Measurements from ENCODE around the gene ZFAND5.

DNA sequence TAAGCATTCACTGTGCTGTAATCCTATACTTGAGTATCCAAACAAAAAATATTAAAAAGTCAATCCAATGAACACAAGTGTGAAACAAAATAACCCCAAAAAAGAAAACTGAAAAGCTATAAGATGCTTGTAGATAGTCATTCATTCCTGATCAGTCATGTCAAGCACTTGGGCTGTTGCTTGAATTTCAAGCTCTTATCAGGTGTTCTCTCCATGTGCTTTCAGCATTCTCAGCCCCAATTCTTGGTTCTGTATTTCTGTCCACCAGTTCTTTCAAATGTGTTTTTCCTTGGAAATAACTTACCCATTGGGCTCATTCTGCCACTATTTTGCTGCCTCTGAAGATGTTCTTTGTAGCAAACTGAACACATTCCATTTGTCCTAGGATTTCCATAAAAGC is 4.7 kb downstream of the ZFAND5 start:
- TF ChIP-seq, protein P1, sequence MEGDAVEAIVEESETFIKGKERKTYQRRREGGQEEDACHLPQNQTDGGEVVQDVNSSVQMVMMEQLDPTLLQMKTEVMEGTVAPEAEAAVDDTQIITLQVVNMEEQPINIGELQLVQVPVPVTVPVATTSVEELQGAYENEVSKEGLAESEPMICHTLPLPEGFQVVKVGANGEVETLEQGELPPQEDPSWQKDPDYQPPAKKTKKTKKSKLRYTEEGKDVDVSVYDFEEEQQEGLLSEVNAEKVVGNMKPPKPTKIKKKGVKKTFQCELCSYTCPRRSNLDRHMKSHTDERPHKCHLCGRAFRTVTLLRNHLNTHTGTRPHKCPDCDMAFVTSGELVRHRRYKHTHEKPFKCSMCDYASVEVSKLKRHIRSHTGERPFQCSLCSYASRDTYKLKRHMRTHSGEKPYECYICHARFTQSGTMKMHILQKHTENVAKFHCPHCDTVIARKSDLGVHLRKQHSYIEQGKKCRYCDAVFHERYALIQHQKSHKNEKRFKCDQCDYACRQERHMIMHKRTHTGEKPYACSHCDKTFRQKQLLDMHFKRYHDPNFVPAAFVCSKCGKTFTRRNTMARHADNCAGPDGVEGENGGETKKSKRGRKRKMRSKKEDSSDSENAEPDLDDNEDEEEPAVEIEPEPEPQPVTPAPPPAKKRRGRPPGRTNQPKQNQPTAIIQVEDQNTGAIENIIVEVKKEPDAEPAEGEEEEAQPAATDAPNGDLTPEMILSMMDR (IDR thresholded peaks at IDR 0.05; ENCODE audit: poor library complexity, severe bottlenecking): no peak
- TF ChIP-seq, protein P2, sequence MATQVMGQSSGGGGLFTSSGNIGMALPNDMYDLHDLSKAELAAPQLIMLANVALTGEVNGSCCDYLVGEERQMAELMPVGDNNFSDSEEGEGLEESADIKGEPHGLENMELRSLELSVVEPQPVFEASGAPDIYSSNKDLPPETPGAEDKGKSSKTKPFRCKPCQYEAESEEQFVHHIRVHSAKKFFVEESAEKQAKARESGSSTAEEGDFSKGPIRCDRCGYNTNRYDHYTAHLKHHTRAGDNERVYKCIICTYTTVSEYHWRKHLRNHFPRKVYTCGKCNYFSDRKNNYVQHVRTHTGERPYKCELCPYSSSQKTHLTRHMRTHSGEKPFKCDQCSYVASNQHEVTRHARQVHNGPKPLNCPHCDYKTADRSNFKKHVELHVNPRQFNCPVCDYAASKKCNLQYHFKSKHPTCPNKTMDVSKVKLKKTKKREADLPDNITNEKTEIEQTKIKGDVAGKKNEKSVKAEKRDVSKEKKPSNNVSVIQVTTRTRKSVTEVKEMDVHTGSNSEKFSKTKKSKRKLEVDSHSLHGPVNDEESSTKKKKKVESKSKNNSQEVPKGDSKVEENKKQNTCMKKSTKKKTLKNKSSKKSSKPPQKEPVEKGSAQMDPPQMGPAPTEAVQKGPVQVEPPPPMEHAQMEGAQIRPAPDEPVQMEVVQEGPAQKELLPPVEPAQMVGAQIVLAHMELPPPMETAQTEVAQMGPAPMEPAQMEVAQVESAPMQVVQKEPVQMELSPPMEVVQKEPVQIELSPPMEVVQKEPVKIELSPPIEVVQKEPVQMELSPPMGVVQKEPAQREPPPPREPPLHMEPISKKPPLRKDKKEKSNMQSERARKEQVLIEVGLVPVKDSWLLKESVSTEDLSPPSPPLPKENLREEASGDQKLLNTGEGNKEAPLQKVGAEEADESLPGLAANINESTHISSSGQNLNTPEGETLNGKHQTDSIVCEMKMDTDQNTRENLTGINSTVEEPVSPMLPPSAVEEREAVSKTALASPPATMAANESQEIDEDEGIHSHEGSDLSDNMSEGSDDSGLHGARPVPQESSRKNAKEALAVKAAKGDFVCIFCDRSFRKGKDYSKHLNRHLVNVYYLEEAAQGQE (IDR thresholded peaks at IDR 0.05; ENCODE audit: borderline replicate concordance): no peak
- TF ChIP-seq EZH2 (IDR thresholded peaks at IDR 0.05; ENCODE audit: borderline replicate concordance, insufficient read depth, low read length, poor library complexity, severe bottlenecking): no peak
- TF ChIP-seq RAD21 (conservative IDR thresholded peaks at IDR 0.05): no peak
- no peak for TF ChIP-seq TAF1 (IDR thresholded peaks at IDR 0.05; ENCODE audit: low read depth)
- no peak for TF ChIP-seq POLR2AphosphoS5 (IDR thresholded peaks at IDR 0.05)
- no peak for TF ChIP-seq SMC3 (conservative IDR thresholded peaks at IDR 0.05; ENCODE audit: poor library complexity)

Measured in neural cell (in vitro differentiated cells).